ENCODE results near the gene CAMK1D.

- TF ChIP-seq CTCF (IDR thresholded peaks at IDR 0.05; ENCODE audit: poor library complexity) (no peak), EZH2phosphoT487 (IDR thresholded peaks at IDR 0.05; ENCODE audit: low read depth, severe bottlenecking, unreplicated experiment) (no peak)
Observed at GRCh38 chr10:12405342-12406320, 56.3 kb downstream of the CAMK1D start.

Measured in hepatocyte (in vitro differentiated cells).